Measurements from ENCODE around the gene FLRT3. TPM values are rescaled to one million over a fixed set of nuclear protein-coding genes. Genes with fewer than 3 reads are reported as not detected.

FLRT3 gene
- total RNA-seq, 1 donor from 2014 or later = 75.7 TPM

DNA sequence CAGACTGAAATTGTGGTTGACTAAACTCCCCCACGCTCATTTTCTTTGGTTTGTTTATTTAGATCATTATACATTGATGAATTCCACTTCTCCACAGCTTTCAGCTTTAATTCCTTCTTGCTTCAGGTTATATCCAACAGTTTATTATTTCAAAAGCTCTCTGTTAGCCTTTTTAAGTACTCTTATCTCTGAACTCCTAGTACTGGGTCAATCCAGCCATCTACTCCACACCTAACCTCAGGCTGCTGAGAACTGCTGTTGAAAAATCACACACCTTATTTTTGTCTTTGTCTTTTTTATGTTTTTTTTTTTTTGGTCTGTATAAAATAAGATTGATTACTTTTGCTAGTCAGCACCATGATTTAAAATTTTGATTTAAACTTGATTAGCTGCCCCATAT is 32.9 kb downstream of the FLRT3 start:
- Mint-ChIP-seq H3K27me3 (no peaks in the 10 kb centered on the region), H3K27ac (no peak overlapping the region), H3K36me3 (no peaks in the 10 kb centered on the region), H3K4me3 (no peak overlapping the region), H3K4me1 (ENCODE audit: unreplicated experiment) (no peaks in the 10 kb centered on the region), H3K9me3 (no peaks in the 10 kb centered on the region)
- TF ChIP-seq, protein P1, sequence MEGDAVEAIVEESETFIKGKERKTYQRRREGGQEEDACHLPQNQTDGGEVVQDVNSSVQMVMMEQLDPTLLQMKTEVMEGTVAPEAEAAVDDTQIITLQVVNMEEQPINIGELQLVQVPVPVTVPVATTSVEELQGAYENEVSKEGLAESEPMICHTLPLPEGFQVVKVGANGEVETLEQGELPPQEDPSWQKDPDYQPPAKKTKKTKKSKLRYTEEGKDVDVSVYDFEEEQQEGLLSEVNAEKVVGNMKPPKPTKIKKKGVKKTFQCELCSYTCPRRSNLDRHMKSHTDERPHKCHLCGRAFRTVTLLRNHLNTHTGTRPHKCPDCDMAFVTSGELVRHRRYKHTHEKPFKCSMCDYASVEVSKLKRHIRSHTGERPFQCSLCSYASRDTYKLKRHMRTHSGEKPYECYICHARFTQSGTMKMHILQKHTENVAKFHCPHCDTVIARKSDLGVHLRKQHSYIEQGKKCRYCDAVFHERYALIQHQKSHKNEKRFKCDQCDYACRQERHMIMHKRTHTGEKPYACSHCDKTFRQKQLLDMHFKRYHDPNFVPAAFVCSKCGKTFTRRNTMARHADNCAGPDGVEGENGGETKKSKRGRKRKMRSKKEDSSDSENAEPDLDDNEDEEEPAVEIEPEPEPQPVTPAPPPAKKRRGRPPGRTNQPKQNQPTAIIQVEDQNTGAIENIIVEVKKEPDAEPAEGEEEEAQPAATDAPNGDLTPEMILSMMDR (conservative IDR thresholded peaks at IDR 0.05) = no peak
- DNase-seq (ENCODE audit: extremely low spot score, unreplicated experiment) = no peak

DNA sequence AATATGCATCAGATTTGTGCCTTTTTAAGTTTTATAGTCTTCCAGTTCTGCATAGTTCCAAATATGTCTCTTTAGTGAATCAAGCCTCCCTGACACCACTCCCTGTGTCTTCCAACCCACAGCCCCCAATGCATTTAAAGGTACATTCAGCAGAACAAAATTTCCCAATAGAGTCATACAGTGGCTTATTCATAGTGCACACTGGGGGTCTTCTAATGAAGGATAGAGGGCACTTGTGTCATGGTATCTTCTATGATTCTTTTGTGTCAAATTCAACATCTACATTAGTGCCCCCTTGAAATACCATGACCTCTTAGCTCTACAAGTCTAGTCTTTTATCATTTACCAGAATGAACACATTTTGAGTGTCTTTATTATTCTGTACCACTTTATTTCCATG is 33.8 kb downstream of the FLRT3 start:
- Mint-ChIP-seq H3K36me3 (no peaks in the 10 kb centered on the region), H3K9me3 (no peaks in the 10 kb centered on the region), H3K4me3 (no peak overlapping the region), H3K4me1 (ENCODE audit: unreplicated experiment) (no peaks in the 10 kb centered on the region), H3K27ac (no peak overlapping the region), H3K27me3 (no peaks in the 10 kb centered on the region)
- DNase-seq (ENCODE audit: extremely low spot score, unreplicated experiment) = no peak
- TF ChIP-seq, protein P1 (conservative IDR thresholded peaks at IDR 0.05) = no peak

DNA sequence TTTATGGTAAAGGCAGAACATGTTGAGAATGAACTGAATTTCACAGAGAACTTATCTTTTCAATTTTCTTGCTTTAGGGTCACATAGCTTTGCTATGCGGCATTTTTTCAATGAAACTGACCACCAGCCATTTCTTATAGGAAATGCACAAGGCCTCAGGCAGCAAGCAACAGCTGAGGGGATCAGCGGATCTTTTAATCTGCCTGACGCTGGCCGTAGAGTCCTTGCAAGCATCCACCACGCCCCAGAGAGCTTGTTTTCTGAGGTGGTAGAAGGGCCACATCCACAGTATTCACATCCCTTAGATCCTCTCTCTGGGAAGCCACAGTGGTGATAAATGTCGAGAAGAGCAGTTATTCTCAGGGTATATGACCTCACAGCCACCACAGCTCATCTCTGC is 34.3 kb downstream of the FLRT3 start:
- H3K27me3 Mint-ChIP-seq = no peaks in the 10 kb centered on the region
- H3K4me3 Mint-ChIP-seq = no peak overlapping the region
- no peaks in the 10 kb centered on the region for H3K9me3 Mint-ChIP-seq
- H3K36me3 Mint-ChIP-seq = no peaks in the 10 kb centered on the region
- no peak overlapping the region for H3K27ac Mint-ChIP-seq
- TF ChIP-seq, protein P1 (conservative IDR thresholded peaks at IDR 0.05) = no peak
- no peak for DNase-seq (ENCODE audit: extremely low spot score, unreplicated experiment)
- no peaks in the 10 kb centered on the region for H3K4me1 Mint-ChIP-seq (ENCODE audit: unreplicated experiment)

DNA sequence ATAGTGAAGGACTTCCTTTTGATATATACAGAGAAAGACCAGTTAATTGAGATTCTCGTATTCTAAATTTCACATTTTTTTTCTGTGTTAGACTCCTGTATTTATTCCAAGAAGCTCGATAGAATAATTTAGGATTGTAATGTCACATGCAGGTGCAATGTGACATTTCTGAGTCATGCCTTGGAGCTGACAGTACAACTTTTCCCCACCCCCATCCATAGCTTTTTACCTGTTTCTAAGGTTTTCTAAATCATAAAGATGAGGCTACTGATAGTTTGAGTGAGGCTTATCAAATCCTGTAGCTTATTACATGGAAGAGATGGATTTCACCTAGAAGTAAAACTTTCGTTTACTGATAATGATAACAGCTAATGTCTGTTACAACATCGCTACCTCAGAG is 37.6 kb downstream of the FLRT3 start:
- no peaks in the 10 kb centered on the region for H3K36me3 Mint-ChIP-seq
- no peaks in the 10 kb centered on the region for H3K9me3 Mint-ChIP-seq
- TF ChIP-seq, protein P1 (conservative IDR thresholded peaks at IDR 0.05) = no peak
- no peaks in the 10 kb centered on the region for H3K4me1 Mint-ChIP-seq (ENCODE audit: unreplicated experiment)
- H3K27ac Mint-ChIP-seq = no peak overlapping the region
- H3K27me3 Mint-ChIP-seq = no peaks in the 10 kb centered on the region
- no peak for DNase-seq (ENCODE audit: extremely low spot score, unreplicated experiment)
- no peak overlapping the region for H3K4me3 Mint-ChIP-seq

DNA sequence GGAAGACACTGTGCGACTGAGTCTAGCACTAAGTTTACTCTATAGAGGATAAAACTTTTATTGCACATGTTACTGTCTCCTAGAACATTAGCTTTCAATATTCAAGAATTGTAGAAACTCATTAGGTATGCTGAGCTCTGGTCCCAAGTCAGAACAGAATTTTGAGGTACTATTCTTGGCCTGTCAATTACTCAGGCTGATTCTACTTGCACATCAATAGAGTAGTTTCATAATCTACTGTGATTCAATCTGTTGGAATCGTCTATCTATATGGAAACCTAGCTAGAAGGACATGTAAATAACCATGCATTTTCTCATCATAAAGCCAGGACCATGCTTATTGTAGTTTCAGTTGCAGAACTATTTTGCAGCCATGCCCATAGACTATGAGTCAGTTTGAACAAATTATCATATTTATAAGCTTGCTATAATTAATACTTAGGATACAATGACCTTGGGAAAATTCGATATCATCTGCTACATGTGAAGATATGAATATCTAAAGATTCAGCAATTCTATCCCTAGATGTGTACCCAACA is 41.6 kb downstream of the FLRT3 start:
- no peaks in the 10 kb centered on the region for H3K9me3 Mint-ChIP-seq
- no peaks in the 10 kb centered on the region for H3K27me3 Mint-ChIP-seq
- no peak overlapping the region for H3K27ac Mint-ChIP-seq
- DNase-seq (ENCODE audit: extremely low spot score, unreplicated experiment) = no peak
- no peak overlapping the region for H3K4me3 Mint-ChIP-seq
- H3K4me1 Mint-ChIP-seq (ENCODE audit: unreplicated experiment) = no peaks in the 10 kb centered on the region
- H3K36me3 Mint-ChIP-seq = no peaks in the 10 kb centered on the region
- TF ChIP-seq, protein P1 (conservative IDR thresholded peaks at IDR 0.05) = no peak

DNA sequence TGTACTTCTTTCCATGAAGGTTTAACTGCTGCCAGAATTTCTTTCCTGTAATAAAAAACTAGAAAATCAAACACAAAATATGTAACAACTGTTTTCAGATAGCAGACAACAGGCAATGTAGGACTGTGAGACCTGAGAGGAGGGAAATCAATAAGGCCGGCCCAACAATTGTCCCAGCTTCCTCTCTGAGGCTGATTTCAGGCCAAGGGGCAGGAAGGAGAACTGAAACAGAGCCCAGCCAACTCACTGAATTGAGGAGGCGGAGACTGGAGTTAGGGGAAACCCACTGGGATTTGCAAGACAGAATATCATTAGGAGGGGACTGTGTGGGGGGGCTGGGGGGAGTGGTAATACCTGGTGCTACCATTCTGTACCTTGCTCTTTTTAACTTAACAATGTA is 42.2 kb downstream of the FLRT3 start:
- Mint-ChIP-seq H3K4me1 (ENCODE audit: unreplicated experiment) (no peaks in the 10 kb centered on the region), H3K4me3 (no peak overlapping the region), H3K27me3 (no peaks in the 10 kb centered on the region), H3K27ac (no peak overlapping the region), H3K9me3 (no peaks in the 10 kb centered on the region), H3K36me3 (no peaks in the 10 kb centered on the region)
- TF ChIP-seq, protein P1 (conservative IDR thresholded peaks at IDR 0.05) = no peak
- DNase-seq (ENCODE audit: extremely low spot score, unreplicated experiment) = no peak
